GM21717 (cell line): ENCODE results near the gene ATAD3A.
A peak's percentile ranks its signal among the peaks of the same experiment; 100 is the strongest.
"Not testable (repeated sequence)": the region's sequence is repeated elsewhere in the genome, so short reads cannot be mapped to it uniquely, and the experiment has no call there.

Source experiments
- ATAC-seq: cut with Tn5 transposase; IDR thresholded peaks from one replicate; pipeline ENCODE4 v1.9.1; 2021; ENCODE audit warnings: mild to moderate bottlenecking, moderate library complexity; ENCODE audit not compliant: unreplicated experiment

The ATAD3A gene

GRCh38 chr1:1511533-1512285, at the start of gene ATAD3A:
ATAD3A (plus strand) TSS chr1:1512162; CDS start chr1:1512269, 107 bp downstream.
- peak; percentile 68 for ATAC-seq

- ATAC-seq: no peak
Observed at GRCh38 chr1:1462318-1462966, 49.5 kb upstream of the ATAD3A start.

- no peak for ATAC-seq
Observed at GRCh38 chr1:1463312-1463711, 48.6 kb upstream of the ATAD3A start.

DNA sequence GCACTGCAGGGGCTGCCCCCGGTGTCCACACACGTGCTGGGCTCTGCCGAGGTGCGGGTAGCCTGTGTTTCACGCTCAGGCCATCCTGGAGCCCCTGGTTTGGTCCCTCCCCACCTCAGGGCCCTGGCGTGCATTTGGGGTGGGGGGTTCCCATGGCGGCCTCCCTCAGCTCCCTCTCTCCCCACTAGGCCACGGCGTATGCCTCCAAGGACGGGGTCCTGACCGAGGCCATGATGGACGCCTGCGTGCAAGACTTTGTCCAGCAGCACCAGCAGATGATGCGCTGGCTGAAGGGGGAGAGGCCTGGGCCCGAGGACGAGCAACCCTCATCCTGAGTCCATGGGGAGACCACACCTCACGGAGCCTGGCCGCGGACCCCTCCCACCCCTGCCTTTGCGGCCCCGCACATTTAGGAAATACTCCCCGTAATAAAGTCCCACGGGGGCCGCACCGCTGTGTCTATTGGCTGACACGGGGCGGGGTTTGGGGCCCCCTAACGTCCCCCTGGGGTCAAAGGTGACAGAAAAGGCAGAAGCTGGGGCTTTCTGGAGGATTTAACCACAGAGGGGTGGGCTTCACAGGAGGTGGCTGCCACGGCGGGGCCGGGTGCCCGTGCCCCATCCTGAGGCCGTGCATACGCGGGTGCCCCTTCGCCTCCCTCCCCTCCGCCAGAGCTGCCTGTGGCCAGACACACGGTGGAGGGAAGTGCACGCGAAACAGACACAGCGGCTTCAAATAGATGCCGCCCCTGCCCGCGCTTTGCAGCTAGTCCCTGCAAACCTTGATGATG, 43.6 kb upstream of the ATAD3A start:
- not testable (repeated sequence) for ATAC-seq

- ATAC-seq: no peak
Observed at GRCh38 chr1:1470626-1471388, 41.2 kb upstream of the ATAD3A start.

DNA sequence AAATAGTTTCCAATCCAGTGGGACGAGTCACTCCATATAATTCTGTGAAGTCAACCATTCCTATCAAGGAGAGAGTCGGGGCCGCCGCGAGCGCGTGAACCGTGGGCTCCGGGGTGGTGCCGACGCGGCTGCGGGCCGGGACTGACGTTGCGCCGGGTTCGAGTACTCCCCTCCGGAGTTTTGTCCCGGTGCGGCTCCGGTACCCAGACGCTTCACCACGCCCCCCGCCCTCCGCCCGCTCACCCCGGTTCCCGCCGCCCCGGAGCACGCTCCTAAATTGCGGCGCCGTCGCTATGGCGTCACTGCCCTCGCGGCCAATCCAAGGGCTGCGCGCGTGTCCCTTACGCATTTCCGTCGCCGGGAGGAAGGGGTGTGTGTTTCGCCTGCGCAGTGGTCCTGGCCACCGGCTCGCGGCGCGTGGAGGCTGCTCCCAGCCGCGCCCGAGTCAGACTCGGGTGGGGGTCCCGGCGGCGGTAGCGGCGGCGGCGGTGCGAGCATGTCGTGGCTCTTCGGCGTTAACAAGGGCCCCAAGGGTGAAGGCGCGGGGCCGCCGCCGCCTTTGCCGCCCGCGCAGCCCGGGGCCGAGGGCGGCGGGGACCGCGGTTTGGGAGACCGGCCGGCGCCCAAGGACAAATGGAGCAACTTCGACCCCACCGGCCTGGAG, 40.4 kb upstream of the ATAD3A start, which contains the start of gene ATAD3B:
ATAD3B (plus strand) TSS at position 377 of the 664 bp plus-strand sequence; CDS start at position 497, 120 bp downstream.
- peak; percentile 74 for ATAC-seq

DNA sequence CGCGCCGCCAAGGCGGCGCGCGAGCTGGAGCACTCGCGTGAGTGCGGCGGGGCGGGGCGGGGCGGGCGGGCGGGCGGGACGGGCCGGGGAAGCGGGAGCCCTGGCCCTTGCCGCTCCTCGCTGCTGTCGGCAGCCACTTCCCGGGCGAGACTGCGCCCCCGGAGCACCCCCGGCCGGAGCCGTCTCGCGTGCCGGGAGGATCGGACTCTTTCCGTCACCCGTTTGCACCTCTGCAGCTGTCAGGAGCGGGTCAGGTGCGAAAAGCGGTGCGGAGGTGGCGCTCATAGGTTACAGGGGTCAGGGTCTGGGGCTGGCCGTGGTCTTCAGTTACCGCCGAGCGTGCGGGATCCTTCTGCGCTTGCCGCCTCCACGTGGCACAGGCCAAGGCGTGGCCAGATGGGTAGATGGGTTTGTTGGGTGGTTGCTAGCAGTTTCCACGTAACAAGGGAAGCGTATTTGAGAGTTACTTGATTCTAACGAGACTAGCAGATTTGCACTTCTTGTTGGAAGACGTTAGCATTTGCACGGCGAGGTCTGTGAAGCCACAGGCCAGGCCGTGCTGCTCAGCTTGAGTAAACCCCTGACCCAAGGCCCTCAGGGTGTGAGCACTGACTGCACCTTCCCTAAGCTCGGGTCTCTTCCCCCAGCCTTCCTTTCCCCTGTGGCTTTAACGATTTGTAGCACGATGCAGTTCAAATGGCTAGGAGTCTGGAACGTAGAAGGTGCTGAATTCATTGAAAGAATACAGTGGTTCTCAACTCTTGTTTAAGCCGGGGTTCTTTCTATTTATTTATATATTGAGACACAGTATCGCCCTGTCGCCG, 39.7 kb upstream of the ATAD3A start:
- ATAC-seq: not testable (repeated sequence)

DNA sequence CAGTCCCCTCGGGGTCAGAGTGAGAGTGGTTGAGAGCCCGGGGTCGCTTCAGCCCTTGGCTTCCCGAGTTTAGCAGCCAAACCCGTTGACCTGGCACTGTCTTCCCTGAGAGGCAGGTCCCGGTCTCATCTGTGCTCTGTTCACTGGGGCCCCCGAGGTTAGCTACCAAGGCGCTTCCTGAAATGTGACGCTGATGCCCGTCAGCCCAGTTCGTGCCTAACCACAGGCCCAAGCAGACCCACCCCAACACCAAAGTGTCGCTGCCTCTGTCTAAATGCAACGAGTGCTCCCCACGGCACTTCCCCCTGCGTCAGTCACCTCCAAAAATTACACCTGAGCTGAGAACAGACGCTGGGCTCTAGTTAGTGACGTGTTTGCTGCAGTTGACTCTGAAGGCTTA, 36.0 kb upstream of the ATAD3A start:
- ATAC-seq: not testable (repeated sequence)

- no peak for ATAC-seq
Observed at GRCh38 chr1:1477206-1477605, 34.8 kb upstream of the ATAD3A start.

- no peak for ATAC-seq
Observed at GRCh38 chr1:1479547-1480487, 32.1 kb upstream of the ATAD3A start.

DNA sequence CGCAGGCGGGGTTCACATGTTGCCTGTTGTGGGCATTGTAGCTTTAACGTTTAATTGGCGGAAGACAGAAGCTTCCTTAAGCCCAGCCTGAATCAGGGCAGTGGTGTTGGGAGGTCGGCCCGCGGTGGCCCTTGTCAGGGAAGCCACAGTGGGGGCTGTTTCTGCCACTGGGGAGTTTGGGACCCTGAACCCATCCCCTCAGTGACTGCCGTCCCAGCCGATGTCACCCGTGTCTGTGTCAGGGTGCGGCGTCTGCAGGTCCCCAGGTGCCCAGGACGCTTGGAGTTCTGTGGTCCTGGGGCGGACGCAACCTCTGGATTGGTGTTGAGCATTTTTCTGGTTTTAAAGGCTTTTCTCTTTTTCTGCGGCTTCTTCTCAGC, 31.5 kb upstream of the ATAD3A start:
- ATAC-seq: not testable (repeated sequence)

DNA sequence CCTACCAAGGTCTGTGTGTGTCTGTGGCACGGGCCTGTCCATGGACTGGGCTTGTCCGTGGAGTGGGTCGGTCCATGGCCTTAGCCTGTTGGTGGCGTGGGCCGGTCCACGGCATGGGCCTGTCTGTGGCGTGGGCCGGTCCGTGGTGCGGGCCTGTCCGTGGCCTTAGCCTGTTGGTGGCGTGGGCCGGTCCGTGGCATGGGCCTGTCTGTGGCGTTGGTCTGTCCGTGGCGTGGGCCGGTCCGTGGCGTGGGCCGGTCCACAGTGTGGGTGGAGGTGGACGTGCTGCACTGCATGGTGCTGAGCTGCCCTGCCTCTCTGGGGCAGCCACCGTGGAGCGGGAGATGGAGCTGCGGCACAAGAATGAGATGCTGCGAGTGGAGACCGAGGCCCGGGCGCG, 30.2 kb upstream of the ATAD3A start:
- ATAC-seq: not testable (repeated sequence)

DNA sequence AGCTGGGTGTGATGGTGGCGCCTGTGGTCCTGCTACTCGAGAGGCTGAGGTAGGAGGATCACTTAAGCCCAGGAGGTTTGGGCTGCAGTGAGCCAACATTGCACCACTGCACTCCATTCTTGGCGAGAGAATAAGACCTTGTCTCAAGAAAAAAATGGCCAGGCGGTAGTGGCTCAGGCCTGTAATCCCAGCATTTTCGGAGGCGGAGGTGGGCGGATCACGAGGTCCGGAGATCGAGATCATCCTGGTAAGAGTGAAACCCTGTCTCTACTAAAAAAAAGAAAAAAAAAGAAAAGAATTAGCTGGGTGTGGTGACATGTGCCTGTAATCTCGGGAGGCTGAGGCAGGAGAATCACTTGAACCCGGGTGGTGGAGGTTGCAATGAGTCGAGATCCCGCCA, 29.1 kb upstream of the ATAD3A start:
- ATAC-seq: no peak

- ATAC-seq: no peak
Observed at GRCh38 chr1:1483714-1484113, 28.2 kb upstream of the ATAD3A start.

DNA sequence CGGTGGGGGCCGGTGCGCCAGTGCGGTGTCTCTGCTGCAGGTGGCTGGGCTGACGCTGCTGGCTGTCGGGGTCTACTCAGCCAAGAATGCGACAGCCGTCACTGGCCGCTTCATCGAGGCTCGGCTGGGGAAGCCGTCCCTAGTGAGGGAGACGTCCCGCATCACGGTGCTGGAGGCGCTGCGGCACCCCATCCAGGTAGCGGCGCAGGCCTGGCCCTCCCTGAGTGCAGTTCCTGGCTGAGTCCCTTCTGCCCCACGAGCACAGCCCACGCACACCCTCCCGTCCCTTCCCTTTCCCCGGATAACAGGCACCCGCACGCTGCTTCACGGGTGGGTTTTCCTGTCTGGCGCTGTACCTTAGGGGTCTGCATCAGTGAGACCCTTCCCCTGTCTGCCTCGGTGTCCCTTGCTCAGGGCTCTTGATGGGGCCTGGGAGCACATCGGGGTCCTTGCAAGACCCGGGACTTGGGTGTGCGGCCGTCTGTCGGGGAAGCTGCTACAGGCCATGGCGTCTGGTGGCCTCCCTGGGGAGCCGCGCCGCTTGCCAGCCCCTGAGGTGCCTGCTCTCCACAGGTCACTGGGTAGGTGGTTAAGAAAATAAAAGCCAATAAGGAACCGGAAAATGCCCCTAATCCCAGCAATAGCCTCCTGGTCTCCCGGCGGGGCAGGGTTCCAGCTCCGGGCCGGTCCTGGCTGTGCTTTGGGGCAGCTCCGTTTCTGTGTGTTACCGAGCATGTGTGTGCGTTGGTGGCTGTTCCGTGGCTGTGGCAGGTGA, 26.8 kb upstream of the ATAD3A start:
- ATAC-seq: not testable (repeated sequence)

GRCh38 chr1:1485755-1486317, 26.1 kb upstream of the ATAD3A start:
- not testable (repeated sequence) for ATAC-seq

DNA sequence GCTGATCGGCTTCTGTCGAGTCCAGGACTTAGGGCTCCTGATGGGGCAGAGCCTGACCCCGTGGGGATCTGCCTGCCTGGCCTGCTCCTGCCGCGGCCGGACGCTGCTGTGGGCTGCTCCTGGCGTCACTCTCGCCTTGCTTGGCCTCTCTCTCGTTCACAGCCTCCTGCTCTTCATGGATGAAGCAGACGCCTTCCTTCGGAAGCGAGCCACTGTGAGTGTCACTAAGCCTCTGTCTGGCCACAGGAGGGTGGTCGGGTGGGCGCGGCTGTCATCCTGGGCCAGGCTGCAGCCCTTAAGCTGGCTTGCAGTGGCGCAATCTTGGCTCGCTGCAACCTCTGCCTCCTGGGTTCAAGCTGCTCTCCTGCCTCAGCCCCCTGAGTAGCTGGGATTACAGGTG, 24.3 kb upstream of the ATAD3A start:
- ATAC-seq: no peak
